ENCODE data around the gene SUSD2. TPM values are rescaled to one million over a fixed set of nuclear protein-coding genes. Genes with fewer than 3 reads are reported as not detected.
"Not testable (repeated sequence)": the region's sequence is repeated elsewhere in the genome, so short reads cannot be mapped to it uniquely, and the experiment has no call there.

The SUSD2 gene
- total RNA-seq, 1 donor from 2014 or later, result 5.9 TPM

GRCh38 chr22:24186892-24187670 lies 5.8 kb downstream of the SUSD2 start:
- no peak for DNase-seq (ENCODE audit: low spot score)

GRCh38 chr22:24187731-24188644 lies 6.7 kb downstream of the SUSD2 start:
- no peak for DNase-seq (ENCODE audit: low spot score)

GRCh38 chr22:24188705-24189248 lies 7.5 kb downstream of the SUSD2 start:
- no peak for DNase-seq (ENCODE audit: low spot score)

- DNase-seq (ENCODE audit: low spot score), result no peak
Measured at GRCh38 chr22:24189249-24190158, 8.2 kb downstream of the SUSD2 start.

- DNase-seq (ENCODE audit: low spot score), result no peak
Measured at GRCh38 chr22:24190159-24190540, 8.9 kb downstream of the SUSD2 start.

- DNase-seq (ENCODE audit: low spot score), result peak; percentile 84
Measured at GRCh38 chr22:24190596-24191208, 9.4 kb downstream of the SUSD2 start.

GRCh38 chr22:24191381-24191841 lies 10.1 kb downstream of the SUSD2 start:
- peak; percentile 83 for DNase-seq (ENCODE audit: low spot score)

- no peak for DNase-seq (ENCODE audit: low spot score)
Measured at GRCh38 chr22:24191893-24192292, 10.6 kb downstream of the SUSD2 start.

GRCh38 chr22:24198682-24199052 lies 17.4 kb downstream of the SUSD2 start:
- DNase-seq (ENCODE audit: low spot score), result no peak

- DNase-seq (ENCODE audit: low spot score), result no peak
Measured at GRCh38 chr22:24200619-24201212, 19.4 kb downstream of the SUSD2 start.

GRCh38 chr22:24201681-24202614 lies 20.7 kb downstream of the SUSD2 start:
- no peak for DNase-seq (ENCODE audit: low spot score)

- not testable (repeated sequence) for DNase-seq (ENCODE audit: low spot score)
Measured at GRCh38 chr22:24203856-24204255, 22.6 kb downstream of the SUSD2 start.

GRCh38 chr22:24205438-24206195 lies 24.3 kb downstream of the SUSD2 start:
- no peak for DNase-seq (ENCODE audit: low spot score)

GRCh38 chr22:24206460-24207263 lies 25.4 kb downstream of the SUSD2 start:
- DNase-seq (ENCODE audit: low spot score), result not testable (repeated sequence)

- DNase-seq (ENCODE audit: low spot score), result no peak
Measured at GRCh38 chr22:24207264-24208011, 26.2 kb downstream of the SUSD2 start.

GRCh38 chr22:24208012-24208749 lies 26.9 kb downstream of the SUSD2 start:
- no peak for DNase-seq (ENCODE audit: low spot score)
